ENCODE results near the gene MAN1A1. TPM values are rescaled to one million over a fixed set of nuclear protein-coding genes. Genes with fewer than 3 reads are reported as not detected.

Gene MAN1A1
- polyA plus RNA-seq, 1 donor from 2014 or later = 4.6 TPM

- Histone ChIP-seq H3K27me3 (ENCODE audit: insufficient read depth, low read depth, low read length) (no peaks in the 10 kb centered on the region), H2AFZ (ENCODE audit: low read depth, low read length) (no peak overlapping the region), H4K20me1 (ENCODE audit: insufficient read depth) (no peaks in the 10 kb centered on the region), H3K9me2 (ENCODE audit: insufficient read depth, low read length) (no peaks in the 10 kb centered on the region), H3K4me3 (ENCODE audit: low read length) (no peak overlapping the region), H3K79me2 (replicated peaks; ENCODE audit: insufficient read depth, low read length) (no peaks in the 10 kb centered on the region), H3K9me3 (ENCODE audit: low read length) (no peaks in the 10 kb centered on the region), H3K36me3 (ENCODE audit: insufficient read depth, low read length) (no peaks in the 10 kb centered on the region), H3K9ac (ENCODE audit: low read length) (no peak overlapping the region), H3K27ac (ENCODE audit: low read length) (no peak overlapping the region), H3F3A (ENCODE audit: insufficient read depth, low read length, poor library complexity, severe bottlenecking) (no peaks in the 10 kb centered on the region), H3K4me2 (ENCODE audit: low read length) (no peak overlapping the region)
- no peak for TF ChIP-seq POLR2AphosphoS5 (IDR thresholded peaks at IDR 0.05)
- TF ChIP-seq MXI1 (conservative IDR thresholded peaks at IDR 0.05; ENCODE audit: poor library complexity, severe bottlenecking) = no peak
- no peak for TF ChIP-seq SMC3 (conservative IDR thresholded peaks at IDR 0.05; ENCODE audit: poor library complexity)
- no peak for TF ChIP-seq RAD21 (conservative IDR thresholded peaks at IDR 0.05)
- no peak for TF ChIP-seq EP300 (conservative IDR thresholded peaks at IDR 0.05; ENCODE audit: poor library complexity, severe bottlenecking)
- TF ChIP-seq CTCF (IDR thresholded peaks at IDR 0.05; ENCODE audit: poor library complexity, severe bottlenecking) = no peak
Measured at GRCh38 chr6:119360262-119360915, 10.8 kb upstream of the MAN1A1 start.

- TF ChIP-seq TAF1 (IDR thresholded peaks at IDR 0.05; ENCODE audit: low read depth) = no peak
- no peak for TF ChIP-seq RAD21 (conservative IDR thresholded peaks at IDR 0.05)
- TF ChIP-seq EP300 (conservative IDR thresholded peaks at IDR 0.05; ENCODE audit: poor library complexity, severe bottlenecking) = no peak
- no peak for TF ChIP-seq REST (IDR thresholded peaks at IDR 0.05; ENCODE audit: borderline replicate concordance)
- no peak for TF ChIP-seq POLR2AphosphoS5 (IDR thresholded peaks at IDR 0.05)
- TF ChIP-seq EZH2 (IDR thresholded peaks at IDR 0.05; ENCODE audit: borderline replicate concordance, insufficient read depth, low read length, poor library complexity, severe bottlenecking) = no peak
- TF ChIP-seq CTCF (IDR thresholded peaks at IDR 0.05; ENCODE audit: poor library complexity, severe bottlenecking) = no peak
- TF ChIP-seq SMC3 (conservative IDR thresholded peaks at IDR 0.05; ENCODE audit: poor library complexity) = no peak
- TF ChIP-seq MXI1 (conservative IDR thresholded peaks at IDR 0.05; ENCODE audit: poor library complexity, severe bottlenecking) = no peak
- H3K9me3 ChIP-seq (ENCODE audit: low read length) = no peaks in the 10 kb centered on the region
Measured at GRCh38 chr6:119355890-119356289, 6.3 kb upstream of the MAN1A1 start.

More at GRCh38 chr6:119355890-119356289, 6.3 kb upstream of the MAN1A1 start:
- Histone ChIP-seq H4K20me1 (ENCODE audit: insufficient read depth) (no peaks in the 10 kb centered on the region), H3K9me2 (ENCODE audit: insufficient read depth, low read length) (no peaks in the 10 kb centered on the region), H2AFZ (ENCODE audit: low read depth, low read length) (no peak overlapping the region), H3K4me3 (ENCODE audit: low read length) (no peak overlapping the region), H3K4me2 (ENCODE audit: low read length) (no peak overlapping the region), H3K9ac (ENCODE audit: low read length) (no peak overlapping the region), H3K79me2 (replicated peaks; ENCODE audit: insufficient read depth, low read length) (no peaks in the 10 kb centered on the region), H3F3A (ENCODE audit: insufficient read depth, low read length, poor library complexity, severe bottlenecking) (no peaks in the 10 kb centered on the region), H3K36me3 (ENCODE audit: insufficient read depth, low read length) (no peaks in the 10 kb centered on the region), H3K27me3 (ENCODE audit: insufficient read depth, low read depth, low read length) (no peaks in the 10 kb centered on the region), H3K27ac (ENCODE audit: low read length) (no peak overlapping the region)

All from neural cell (in vitro differentiated cells).